ENCODE data around the gene BTBD6. TPM values are rescaled to one million over a fixed set of nuclear protein-coding genes. Genes with fewer than 3 reads are reported as not detected.

Gene BTBD6
- total RNA-seq, 4 donors from 2014 or later: 44.5 to 70.6 (median 62.6) TPM

DNA sequence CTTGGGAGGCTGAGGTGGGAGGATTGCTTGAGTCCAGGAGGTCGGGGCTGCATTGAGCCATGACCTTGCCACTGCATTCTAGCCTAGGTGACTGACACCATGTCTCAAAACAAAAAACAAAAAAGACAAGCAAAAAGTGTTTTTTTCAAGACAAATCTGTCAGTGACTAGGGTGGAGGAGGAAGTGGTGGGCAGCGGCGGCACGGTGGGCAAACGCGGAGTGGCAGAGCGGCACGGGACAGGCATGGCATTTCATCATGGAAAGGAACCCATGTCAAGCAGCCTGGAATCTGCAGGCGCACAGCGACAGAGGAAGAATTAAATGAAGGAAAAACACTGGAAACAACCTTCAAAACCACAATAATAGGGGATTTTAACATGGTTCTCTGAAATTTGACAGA is 4.0 kb upstream of the BTBD6 start:
- H3K4me3 ChIP-seq (ENCODE audit: low read depth, poor library complexity, severe bottlenecking): no peak overlapping the region
- intact Hi-C loops (cut with DNase I; ENCODE audit: low total_unique reads): no loop called here
- no peak for DNase-seq (ENCODE audit: low spot score in 2 of 2)
- TF ChIP-seq, protein P1, sequence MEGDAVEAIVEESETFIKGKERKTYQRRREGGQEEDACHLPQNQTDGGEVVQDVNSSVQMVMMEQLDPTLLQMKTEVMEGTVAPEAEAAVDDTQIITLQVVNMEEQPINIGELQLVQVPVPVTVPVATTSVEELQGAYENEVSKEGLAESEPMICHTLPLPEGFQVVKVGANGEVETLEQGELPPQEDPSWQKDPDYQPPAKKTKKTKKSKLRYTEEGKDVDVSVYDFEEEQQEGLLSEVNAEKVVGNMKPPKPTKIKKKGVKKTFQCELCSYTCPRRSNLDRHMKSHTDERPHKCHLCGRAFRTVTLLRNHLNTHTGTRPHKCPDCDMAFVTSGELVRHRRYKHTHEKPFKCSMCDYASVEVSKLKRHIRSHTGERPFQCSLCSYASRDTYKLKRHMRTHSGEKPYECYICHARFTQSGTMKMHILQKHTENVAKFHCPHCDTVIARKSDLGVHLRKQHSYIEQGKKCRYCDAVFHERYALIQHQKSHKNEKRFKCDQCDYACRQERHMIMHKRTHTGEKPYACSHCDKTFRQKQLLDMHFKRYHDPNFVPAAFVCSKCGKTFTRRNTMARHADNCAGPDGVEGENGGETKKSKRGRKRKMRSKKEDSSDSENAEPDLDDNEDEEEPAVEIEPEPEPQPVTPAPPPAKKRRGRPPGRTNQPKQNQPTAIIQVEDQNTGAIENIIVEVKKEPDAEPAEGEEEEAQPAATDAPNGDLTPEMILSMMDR (IDR thresholded peaks at IDR 0.05): no peak
- no peak for TF ChIP-seq POLR2A (IDR thresholded peaks at IDR 0.05)
- WGBS, 2 donors: 88 to 94% methylated on average over 10 of the region's 10 CpGs

DNA sequence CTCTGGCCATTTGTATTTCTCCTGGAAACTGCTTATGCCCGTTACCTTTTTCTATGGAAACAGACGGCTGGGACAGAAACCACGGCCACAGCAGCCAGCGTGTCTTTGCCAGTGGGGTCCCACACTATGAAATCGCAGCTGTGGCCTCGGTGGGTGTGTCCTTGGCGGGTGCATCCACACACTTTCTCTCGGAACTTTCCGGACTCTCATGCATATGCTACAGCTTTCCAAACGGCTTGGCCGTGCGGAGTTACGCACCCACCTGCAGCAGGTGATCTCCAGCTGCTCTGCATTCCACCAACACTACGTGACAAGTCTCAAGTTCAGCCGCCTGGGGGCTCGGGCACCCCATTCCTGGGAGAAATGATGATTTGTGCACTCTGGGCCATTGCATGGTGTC is 1.3 kb upstream of the BTBD6 start:
- no peak overlapping the region for H3K4me3 ChIP-seq (ENCODE audit: low read depth, poor library complexity, severe bottlenecking)
- intact Hi-C loops (cut with DNase I; ENCODE audit: low total_unique reads): no loop called here
- TF ChIP-seq, protein P1 (IDR thresholded peaks at IDR 0.05): no peak
- TF ChIP-seq POLR2A (IDR thresholded peaks at IDR 0.05): no peak
- no peak for DNase-seq (ENCODE audit: low spot score in 2 of 2)
- WGBS, 2 donors: 93 to 94% methylated on average over 16 of the region's 16 CpGs

DNA sequence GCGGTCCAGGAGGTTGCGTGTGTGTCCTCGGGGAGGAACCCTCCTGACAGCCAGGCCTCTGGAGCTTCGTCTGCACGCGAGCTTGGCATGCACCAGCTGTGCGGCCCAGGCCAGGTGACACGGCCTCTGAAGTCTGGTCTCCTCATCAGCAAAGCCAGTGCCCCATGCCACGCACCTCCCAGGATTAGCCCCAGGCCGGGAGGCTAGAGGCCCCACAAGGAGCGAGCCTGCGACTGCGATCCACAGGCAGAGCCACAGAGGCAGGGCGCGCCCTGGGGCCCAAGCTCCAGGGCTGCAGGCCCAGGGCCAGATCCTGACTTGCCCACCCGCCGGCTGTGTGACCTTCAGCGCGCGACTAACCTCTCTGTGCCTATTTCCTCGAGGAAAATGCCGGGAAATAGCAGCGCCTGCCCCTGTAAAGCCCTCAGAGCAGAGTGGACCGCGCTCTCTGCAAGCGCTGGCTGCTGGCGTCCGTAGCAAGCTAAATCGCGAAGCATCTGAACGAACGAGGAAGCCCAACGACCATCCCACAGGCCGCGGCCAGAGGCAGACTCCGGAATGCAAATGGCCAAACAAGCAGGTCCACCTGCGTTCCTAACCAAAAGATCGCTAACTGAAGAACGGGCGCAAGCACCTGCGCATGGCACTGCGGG is 492 bp upstream of the BTBD6 start:
- DNase-seq (ENCODE audit: low spot score in 2 of 2): no peak
- intact Hi-C loops (cut with DNase I; ENCODE audit: low total_unique reads): no loop called here
- no peak for TF ChIP-seq POLR2A (IDR thresholded peaks at IDR 0.05)
- TF ChIP-seq, protein P1 (IDR thresholded peaks at IDR 0.05): no peak
- peak overlapping the region; percentile 5 for H3K4me3 ChIP-seq (ENCODE audit: low read depth, poor library complexity, severe bottlenecking)
- 34 to 44% methylated on average over 33 to 35 of the region's 42 CpGs for whole genome bisulfite sequencing, 2 donors

DNA sequence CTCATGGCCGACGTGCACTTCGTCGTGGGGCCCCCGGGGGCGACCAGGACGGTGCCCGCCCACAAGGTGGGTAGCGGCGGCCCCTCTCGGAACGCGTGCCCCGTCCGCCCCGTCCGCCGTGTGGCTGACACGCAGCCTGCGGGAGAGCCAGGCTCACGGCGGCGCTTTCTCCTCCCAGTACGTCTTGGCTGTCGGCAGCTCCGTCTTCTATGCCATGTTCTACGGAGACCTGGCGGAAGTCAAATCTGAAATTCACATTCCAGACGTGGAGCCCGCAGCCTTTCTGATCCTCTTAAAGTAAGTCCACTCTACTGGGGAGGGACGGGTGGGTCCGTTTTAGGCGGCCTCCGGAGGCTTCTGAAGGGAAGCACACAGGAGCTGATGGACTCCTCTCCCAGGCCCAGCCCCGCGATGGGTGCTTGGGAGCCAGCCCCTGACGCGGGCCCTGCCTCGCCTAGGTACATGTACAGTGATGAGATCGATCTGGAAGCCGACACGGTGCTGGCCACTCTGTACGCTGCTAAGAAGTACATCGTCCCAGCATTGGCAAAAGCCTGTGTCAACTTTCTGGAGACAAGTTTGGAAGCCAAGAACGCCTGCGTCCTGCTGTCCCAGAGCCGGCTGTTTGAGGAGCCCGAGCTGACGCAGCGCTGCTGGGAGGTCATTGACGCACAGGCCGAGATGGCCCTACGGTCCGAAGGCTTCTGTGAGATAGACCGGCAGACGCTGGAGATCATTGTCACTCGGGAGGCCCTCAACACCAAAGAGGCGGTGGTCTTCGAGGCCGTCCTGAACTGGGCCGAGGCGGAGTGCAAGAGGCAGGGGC is 1.1 kb downstream of the BTBD6 start:
- intact Hi-C loops (cut with DNase I; ENCODE audit: low total_unique reads): no loop called here
- TF ChIP-seq POLR2A (IDR thresholded peaks at IDR 0.05): no peak
- TF ChIP-seq, protein P1 (IDR thresholded peaks at IDR 0.05): no peak
- DNase-seq (ENCODE audit: low spot score in 2 of 2): no peak
- no peak overlapping the region for H3K4me3 ChIP-seq (ENCODE audit: low read depth, poor library complexity, severe bottlenecking)
- 55 to 60% methylated on average over 42 to 52 of the region's 62 CpGs for WGBS, 2 donors

DNA sequence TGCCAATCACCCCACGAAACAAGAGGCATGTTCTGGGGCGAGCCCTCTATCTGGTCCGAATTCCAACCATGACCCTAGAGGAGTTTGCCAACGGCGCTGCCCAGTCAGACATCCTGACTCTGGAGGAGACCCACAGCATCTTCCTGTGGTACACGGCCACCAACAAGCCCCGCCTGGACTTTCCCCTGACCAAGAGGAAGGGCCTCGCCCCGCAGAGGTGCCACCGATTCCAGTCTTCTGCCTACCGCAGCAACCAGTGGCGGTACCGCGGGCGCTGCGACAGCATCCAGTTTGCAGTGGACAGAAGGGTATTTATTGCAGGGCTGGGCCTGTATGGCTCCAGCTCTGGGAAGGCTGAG is 1.7 kb downstream of the BTBD6 start:
- 97 to 98% methylated on average over 16 of the region's 16 CpGs for WGBS, 2 donors
- DNase-seq (ENCODE audit: low spot score in 2 of 2): no peak
- no peak overlapping the region for H3K4me3 ChIP-seq (ENCODE audit: low read depth, poor library complexity, severe bottlenecking)
- TF ChIP-seq, protein P1 (IDR thresholded peaks at IDR 0.05): no peak
- no peak for TF ChIP-seq POLR2A (IDR thresholded peaks at IDR 0.05)
- intact Hi-C loops (cut with DNase I; ENCODE audit: low total_unique reads): no loop called here
